H9 (cell line): ENCODE results near the gene RPS27L. TPM values are rescaled to one million over a fixed set of nuclear protein-coding genes. Genes with fewer than 3 reads are reported as not detected.

Source experiments
- DNase-seq: peaks from one replicate; pipeline ENCODE4 v3.0.0-alpha.2; 2017
- H2AFZ ChIP-seq: one replicate; pipeline ENCODE4 v1.6.1; 2013; ENCODE audit warnings: mild to moderate bottlenecking, low read length, control low read depth, moderate library complexity
- H2AK5ac ChIP-seq: 2 replicates; pipeline ENCODE4 v1.6.1; 2013; ENCODE audit warnings: low read length, control low read depth, mixed read lengths; ENCODE audit not compliant: insufficient read length
- H2BK120ac ChIP-seq: one replicate; pipeline ENCODE4 v1.6.1; 2013; ENCODE audit warnings: low read depth, mild to moderate bottlenecking, low read length, control low read depth, inconsistent platforms; ENCODE audit not compliant: poor library complexity, severe bottlenecking
- H2BK12ac ChIP-seq: 2 replicates; pipeline ENCODE4 v1.6.1; 2013; ENCODE audit warnings: low read length, control low read depth, mixed read lengths, low read depth; ENCODE audit not compliant: insufficient read length
- H2BK15ac ChIP-seq: 2 replicates; pipeline ENCODE4 v1.6.1; 2013; ENCODE audit warnings: low read depth, low read length, control low read depth
- H2BK20ac ChIP-seq: one replicate; pipeline ENCODE4 v1.6.1; 2013; ENCODE audit warnings: low read depth, mild to moderate bottlenecking, low read length, control low read depth, inconsistent platforms; ENCODE audit not compliant: poor library complexity, severe bottlenecking
- H2BK5ac ChIP-seq: 2 replicates; pipeline ENCODE4 v1.6.1; 2013; ENCODE audit warnings: low read length, control low read depth, mixed read lengths; ENCODE audit not compliant: insufficient read length
- H3K14ac ChIP-seq: 2 replicates; pipeline ENCODE4 v1.6.1; 2013; ENCODE audit warnings: low read length, control low read depth; ENCODE audit not compliant: insufficient read depth
- H3K18ac ChIP-seq: 2 replicates; pipeline ENCODE4 v1.6.1; 2013; ENCODE audit warnings: low read depth, mild to moderate bottlenecking, mixed read lengths, low read length, control low read depth; ENCODE audit not compliant: insufficient read length
- H3K23ac ChIP-seq: 2 replicates; pipeline ENCODE4 v1.6.1; 2013; ENCODE audit warnings: low read length, control low read depth, mixed read lengths, low read depth; ENCODE audit not compliant: insufficient read length
- H3K23me2 ChIP-seq: 2 replicates; pipeline ENCODE4 v1.6.1; 2013; ENCODE audit warnings: low read depth, mild to moderate bottlenecking, mixed read lengths, low read length, control low read depth; ENCODE audit not compliant: insufficient read length, poor library complexity, severe bottlenecking
- H3K27ac ChIP-seq: 2 replicates; pipeline ENCODE4 v1.5.1; 2013; ENCODE audit warnings: low read length, control low read depth, mixed read lengths, low read depth; ENCODE audit not compliant: insufficient read length
- H3K27me3 ChIP-seq: 2 replicates; pipeline ENCODE4 v1.6.1; 2013; ENCODE audit warnings: low read length, control low read depth, inconsistent platforms; ENCODE audit not compliant: insufficient read depth
- H3K4ac ChIP-seq: 2 replicates; pipeline ENCODE4 v1.6.1; 2013; ENCODE audit warnings: low read depth, mild to moderate bottlenecking, control low read depth, inconsistent platforms, low read length, moderate library complexity
- H3K4me1 ChIP-seq: 2 replicates; pipeline ENCODE4 v1.6.1; 2013; ENCODE audit warnings: low read length, control low read depth, inconsistent platforms; ENCODE audit not compliant: insufficient read depth
- H3K4me2 ChIP-seq: 2 replicates; pipeline ENCODE4 v1.6.1; 2013; ENCODE audit warnings: low read length, control low read depth, mixed read lengths; ENCODE audit not compliant: insufficient read length, insufficient read depth
- H3K56ac ChIP-seq: 2 replicates; pipeline ENCODE4 v1.6.1; 2013; ENCODE audit warnings: low read depth, mild to moderate bottlenecking, mixed read lengths, low read length, control low read depth; ENCODE audit not compliant: insufficient read length
- H3K79me1 ChIP-seq: 2 replicates; pipeline ENCODE4 v1.6.1; 2013; ENCODE audit warnings: low read depth, mild to moderate bottlenecking, moderate library complexity, low read length, control low read depth, inconsistent platforms; ENCODE audit not compliant: insufficient read depth, poor library complexity, severe bottlenecking
- H3K79me2 ChIP-seq: 2 replicates; pipeline ENCODE4 v1.6.1; 2013; ENCODE audit warnings: low read length, control low read depth, inconsistent platforms; ENCODE audit not compliant: insufficient read depth
- H3K9ac ChIP-seq: 2 replicates; pipeline ENCODE4 v1.6.1; 2013; ENCODE audit warnings: low read length, control low read depth, mixed read lengths; ENCODE audit not compliant: insufficient read length; ENCODE audit errors: extremely low read depth
- H3K9me3 ChIP-seq: one replicate; pipeline ENCODE4 v1.6.1; 2013; ENCODE audit warnings: low read depth, low read length, inconsistent platforms; ENCODE audit not compliant: control insufficient read depth
- H3T11ph ChIP-seq: one replicate; pipeline ENCODE4 v1.6.1; 2013; ENCODE audit warnings: mild to moderate bottlenecking, low read length, control low read depth, inconsistent platforms
- H4K20me1 ChIP-seq: one replicate; pipeline ENCODE4 v1.6.1; 2013; ENCODE audit not compliant: control insufficient read depth, insufficient read length, insufficient read depth
- H4K5ac ChIP-seq: 2 replicates; pipeline ENCODE4 v1.6.1; 2013; ENCODE audit warnings: low read depth, mild to moderate bottlenecking, mixed read lengths, low read length, control low read depth; ENCODE audit not compliant: insufficient read length
- H4K8ac ChIP-seq: replicated peaks from 2 replicates; pipeline ENCODE4 v1.6.1; 2013; ENCODE audit warnings: low read length, control low read depth, mixed read lengths, low read depth; ENCODE audit not compliant: insufficient read length
- H4K91ac ChIP-seq: 2 replicates; pipeline ENCODE4 v1.6.1; 2013; ENCODE audit warnings: low read depth, mild to moderate bottlenecking, moderate library complexity, mixed read lengths, low read length, control low read depth; ENCODE audit not compliant: insufficient read length
- H3K27ac Mint-ChIP-seq, 3 experiments: 2 replicates in 2 of 3; 3 replicates in 1 of 3; pipeline ENCODE4 v1.8.0; 2020 to 2021; ENCODE audit warnings: mixed read lengths in 3 of 3, mild to moderate bottlenecking in 1 of 3, moderate library complexity in 1 of 3
- H3K27me3 Mint-ChIP-seq: 2 replicates; pipeline ENCODE4 v1.8.0; 2021; ENCODE audit warnings: low read depth, mild to moderate bottlenecking, moderate library complexity, mixed read lengths
- H3K36me3 Mint-ChIP-seq, 3 experiments: 2 replicates in 2 of 3; 3 replicates in 1 of 3; pipeline ENCODE4 v1.8.0; 2020 to 2021; ENCODE audit warnings: low read depth in 3 of 3, mixed read lengths in 3 of 3; ENCODE audit not compliant: insufficient read depth in 1 of 3
- H3K4me1 Mint-ChIP-seq, 2 experiments: 2 replicates each; pipeline ENCODE4 v1.8.0; 2020; ENCODE audit warnings: mixed read lengths in 2 of 2
- H3K4me3 Mint-ChIP-seq, 2 experiments: 2 replicates in 1 of 2; 3 replicates in 1 of 2; pipeline ENCODE4 v1.8.0; 2020 to 2021; ENCODE audit warnings: mild to moderate bottlenecking in 2 of 2, mixed read lengths in 2 of 2, moderate library complexity in 1 of 2
- H3K9me3 Mint-ChIP-seq, 2 experiments: 2 replicates in 1 of 2; 3 replicates in 1 of 2; pipeline ENCODE4 v1.8.0; 2020; ENCODE audit warnings: mild to moderate bottlenecking in 2 of 2, mixed read lengths in 2 of 2, moderate library complexity in 1 of 2
- CTCF ChIP-seq: fragments of 200-600 bp; sonication (generic); conservative IDR thresholded peaks from 3 replicates; pipeline ENCODE4 v1.8.0; 2021; ENCODE audit warnings: antibody characterized with exemption, mild to moderate bottlenecking
- WGBS: extraction: QIAGEN DNeasy Blood & Tissue Kit; methylation state at CpG from one replicate; pipeline ENCODE4 v1.1.7; 2013; ENCODE audit warnings: missing lambda C conversion rate, low lambda C conversion rate, mixed read lengths; ENCODE audit not compliant: insufficient read length; ENCODE audit errors: extremely low coverage; 5-methylcytosine and 5-hydroxymethylcytosine counted together
- total RNA-seq: library from RNA; stranded (reverse); gene quantifications from 2 replicates; pipeline ENCODE4 v1.2.1, GENCODE V29; 2021

RPS27L gene
- total RNA-seq, 1 experiment from 2014 or later = 180 TPM

GRCh38 chr15:63202861-63203260, 45.6 kb upstream of the RPS27L start:
- Histone ChIP-seq H3K4me1 (no peaks in the 10 kb centered on the region; the same call in 1 of the 2 replicates), H2BK12ac (no peak overlapping the region), H3K9ac (no peak overlapping the region), H2AFZ (no peak overlapping the region), H3K79me1 (no peaks in the 10 kb centered on the region), H3K27me3 (no peaks in the 10 kb centered on the region), H3K18ac (no peak overlapping the region), H3K4ac (no peak overlapping the region), H3K23me2 (no peaks in the 10 kb centered on the region), H4K91ac (no peak overlapping the region), H4K5ac (no peak overlapping the region), H2BK5ac (no peak overlapping the region), H3T11ph (no peak overlapping the region), H3K27ac (no peak overlapping the region), H3K14ac (no peak overlapping the region), H3K23ac (no peak overlapping the region), H3K9me3 (no peaks in the 10 kb centered on the region), H2AK5ac (no peak overlapping the region), H3K4me2 (no peak overlapping the region), H4K8ac (no peak overlapping the region), H2BK15ac (no peak overlapping the region), H4K20me1 (no peaks in the 10 kb centered on the region), H2BK120ac (no peak overlapping the region), H2BK20ac (no peak overlapping the region), H3K79me2 (0 out of 2 replicates have a peak, but pooled peaks cover 2% of the 10 kb centered on the region), H3K56ac (no peak overlapping the region)
- Mint-ChIP-seq H3K4me3 (no peak overlapping the region), H3K4me1 (peaks cover 28 to 34% of the 10 kb centered on the region in 2 experiments), H3K9me3 (no peaks in the 10 kb centered on the region), H3K36me3 (peaks cover 0 to 6% (median 3%) of the 10 kb centered on the region in 3 experiments; a peak in 5 of 7 replicates), H3K27ac (no peak overlapping the region; a peak in 1 of 7 replicates), H3K27me3 (no peaks in the 10 kb centered on the region)
- TF ChIP-seq CTCF = no peak
- no peak for DNase-seq
- WGBS = no CpG with 5 or more reads among the region's 5 CpGs
